H9 (cell line): ENCODE results near the gene CUL4B. TPM values are rescaled to one million over a fixed set of nuclear protein-coding genes. Genes with fewer than 3 reads are reported as not detected.

ENCODE experiments used
- DNase-seq: peaks from one replicate; pipeline ENCODE4 v3.0.0-alpha.2; 2017
- H2AFZ ChIP-seq: one replicate; pipeline ENCODE4 v1.6.1; 2013; ENCODE audit warnings: mild to moderate bottlenecking, low read length, control low read depth, moderate library complexity
- H2AK5ac ChIP-seq: 2 replicates; pipeline ENCODE4 v1.6.1; 2013; ENCODE audit warnings: low read length, control low read depth, mixed read lengths; ENCODE audit not compliant: insufficient read length
- H2BK120ac ChIP-seq: one replicate; pipeline ENCODE4 v1.6.1; 2013; ENCODE audit warnings: low read depth, mild to moderate bottlenecking, low read length, control low read depth, inconsistent platforms; ENCODE audit not compliant: poor library complexity, severe bottlenecking
- H2BK12ac ChIP-seq: 2 replicates; pipeline ENCODE4 v1.6.1; 2013; ENCODE audit warnings: low read length, control low read depth, mixed read lengths, low read depth; ENCODE audit not compliant: insufficient read length
- H2BK15ac ChIP-seq: 2 replicates; pipeline ENCODE4 v1.6.1; 2013; ENCODE audit warnings: low read depth, low read length, control low read depth
- H2BK20ac ChIP-seq: one replicate; pipeline ENCODE4 v1.6.1; 2013; ENCODE audit warnings: low read depth, mild to moderate bottlenecking, low read length, control low read depth, inconsistent platforms; ENCODE audit not compliant: poor library complexity, severe bottlenecking
- H2BK5ac ChIP-seq: 2 replicates; pipeline ENCODE4 v1.6.1; 2013; ENCODE audit warnings: low read length, control low read depth, mixed read lengths; ENCODE audit not compliant: insufficient read length
- H3K14ac ChIP-seq: 2 replicates; pipeline ENCODE4 v1.6.1; 2013; ENCODE audit warnings: low read length, control low read depth; ENCODE audit not compliant: insufficient read depth
- H3K18ac ChIP-seq: 2 replicates; pipeline ENCODE4 v1.6.1; 2013; ENCODE audit warnings: low read depth, mild to moderate bottlenecking, mixed read lengths, low read length, control low read depth; ENCODE audit not compliant: insufficient read length
- H3K23ac ChIP-seq: 2 replicates; pipeline ENCODE4 v1.6.1; 2013; ENCODE audit warnings: low read length, control low read depth, mixed read lengths, low read depth; ENCODE audit not compliant: insufficient read length
- H3K23me2 ChIP-seq: 2 replicates; pipeline ENCODE4 v1.6.1; 2013; ENCODE audit warnings: low read depth, mild to moderate bottlenecking, mixed read lengths, low read length, control low read depth; ENCODE audit not compliant: insufficient read length, poor library complexity, severe bottlenecking
- H3K27ac ChIP-seq: 2 replicates; pipeline ENCODE4 v1.5.1; 2013; ENCODE audit warnings: low read length, control low read depth, mixed read lengths, low read depth; ENCODE audit not compliant: insufficient read length
- H3K27me3 ChIP-seq: 2 replicates; pipeline ENCODE4 v1.6.1; 2013; ENCODE audit warnings: low read length, control low read depth, inconsistent platforms; ENCODE audit not compliant: insufficient read depth
- H3K4ac ChIP-seq: 2 replicates; pipeline ENCODE4 v1.6.1; 2013; ENCODE audit warnings: low read depth, mild to moderate bottlenecking, control low read depth, inconsistent platforms, low read length, moderate library complexity
- H3K4me1 ChIP-seq: 2 replicates; pipeline ENCODE4 v1.6.1; 2013; ENCODE audit warnings: low read length, control low read depth, inconsistent platforms; ENCODE audit not compliant: insufficient read depth
- H3K4me2 ChIP-seq: 2 replicates; pipeline ENCODE4 v1.6.1; 2013; ENCODE audit warnings: low read length, control low read depth, mixed read lengths; ENCODE audit not compliant: insufficient read length, insufficient read depth
- H3K56ac ChIP-seq: 2 replicates; pipeline ENCODE4 v1.6.1; 2013; ENCODE audit warnings: low read depth, mild to moderate bottlenecking, mixed read lengths, low read length, control low read depth; ENCODE audit not compliant: insufficient read length
- H3K79me1 ChIP-seq: 2 replicates; pipeline ENCODE4 v1.6.1; 2013; ENCODE audit warnings: low read depth, mild to moderate bottlenecking, moderate library complexity, low read length, control low read depth, inconsistent platforms; ENCODE audit not compliant: insufficient read depth, poor library complexity, severe bottlenecking
- H3K79me2 ChIP-seq: 2 replicates; pipeline ENCODE4 v1.6.1; 2013; ENCODE audit warnings: low read length, control low read depth, inconsistent platforms; ENCODE audit not compliant: insufficient read depth
- H3K9ac ChIP-seq: 2 replicates; pipeline ENCODE4 v1.6.1; 2013; ENCODE audit warnings: low read length, control low read depth, mixed read lengths; ENCODE audit not compliant: insufficient read length; ENCODE audit errors: extremely low read depth
- H3K9me3 ChIP-seq: one replicate; pipeline ENCODE4 v1.6.1; 2013; ENCODE audit warnings: low read depth, low read length, inconsistent platforms; ENCODE audit not compliant: control insufficient read depth
- H3T11ph ChIP-seq: one replicate; pipeline ENCODE4 v1.6.1; 2013; ENCODE audit warnings: mild to moderate bottlenecking, low read length, control low read depth, inconsistent platforms
- H4K20me1 ChIP-seq: one replicate; pipeline ENCODE4 v1.6.1; 2013; ENCODE audit not compliant: control insufficient read depth, insufficient read length, insufficient read depth
- H4K5ac ChIP-seq: 2 replicates; pipeline ENCODE4 v1.6.1; 2013; ENCODE audit warnings: low read depth, mild to moderate bottlenecking, mixed read lengths, low read length, control low read depth; ENCODE audit not compliant: insufficient read length
- H4K8ac ChIP-seq: replicated peaks from 2 replicates; pipeline ENCODE4 v1.6.1; 2013; ENCODE audit warnings: low read length, control low read depth, mixed read lengths, low read depth; ENCODE audit not compliant: insufficient read length
- H4K91ac ChIP-seq: 2 replicates; pipeline ENCODE4 v1.6.1; 2013; ENCODE audit warnings: low read depth, mild to moderate bottlenecking, moderate library complexity, mixed read lengths, low read length, control low read depth; ENCODE audit not compliant: insufficient read length
- H3K27ac Mint-ChIP-seq, 3 experiments: 2 replicates in 2 of 3; 3 replicates in 1 of 3; pipeline ENCODE4 v1.8.0; 2020 to 2021; ENCODE audit warnings: mixed read lengths in 3 of 3, mild to moderate bottlenecking in 1 of 3, moderate library complexity in 1 of 3
- H3K27me3 Mint-ChIP-seq: 2 replicates; pipeline ENCODE4 v1.8.0; 2021; ENCODE audit warnings: low read depth, mild to moderate bottlenecking, moderate library complexity, mixed read lengths
- H3K36me3 Mint-ChIP-seq, 3 experiments: 2 replicates in 2 of 3; 3 replicates in 1 of 3; pipeline ENCODE4 v1.8.0; 2020 to 2021; ENCODE audit warnings: low read depth in 3 of 3, mixed read lengths in 3 of 3; ENCODE audit not compliant: insufficient read depth in 1 of 3
- H3K4me1 Mint-ChIP-seq, 2 experiments: 2 replicates each; pipeline ENCODE4 v1.8.0; 2020; ENCODE audit warnings: mixed read lengths in 2 of 2
- H3K4me3 Mint-ChIP-seq, 2 experiments: 2 replicates in 1 of 2; 3 replicates in 1 of 2; pipeline ENCODE4 v1.8.0; 2020 to 2021; ENCODE audit warnings: mild to moderate bottlenecking in 2 of 2, mixed read lengths in 2 of 2, moderate library complexity in 1 of 2
- H3K9me3 Mint-ChIP-seq, 2 experiments: 2 replicates in 1 of 2; 3 replicates in 1 of 2; pipeline ENCODE4 v1.8.0; 2020; ENCODE audit warnings: mild to moderate bottlenecking in 2 of 2, mixed read lengths in 2 of 2, moderate library complexity in 1 of 2
- WGBS: extraction: QIAGEN DNeasy Blood & Tissue Kit; methylation state at CpG from one replicate; pipeline ENCODE4 v1.1.7; 2013; ENCODE audit warnings: missing lambda C conversion rate, low lambda C conversion rate, mixed read lengths; ENCODE audit not compliant: insufficient read length; ENCODE audit errors: extremely low coverage; 5-methylcytosine and 5-hydroxymethylcytosine counted together
- total RNA-seq: library from RNA; stranded (reverse); gene quantifications from 2 replicates; pipeline ENCODE4 v1.2.1, GENCODE V29; 2021
- TF ChIP-seq, protein P1 (sequence below): fragments of 200-600 bp; sonication (generic); conservative IDR thresholded peaks from 3 replicates; pipeline ENCODE4 v1.8.0; 2021; ENCODE audit warnings: antibody characterized with exemption, mild to moderate bottlenecking

The CUL4B gene
- total RNA-seq, 1 experiment from 2014 or later: 48.4 TPM

DNA sequence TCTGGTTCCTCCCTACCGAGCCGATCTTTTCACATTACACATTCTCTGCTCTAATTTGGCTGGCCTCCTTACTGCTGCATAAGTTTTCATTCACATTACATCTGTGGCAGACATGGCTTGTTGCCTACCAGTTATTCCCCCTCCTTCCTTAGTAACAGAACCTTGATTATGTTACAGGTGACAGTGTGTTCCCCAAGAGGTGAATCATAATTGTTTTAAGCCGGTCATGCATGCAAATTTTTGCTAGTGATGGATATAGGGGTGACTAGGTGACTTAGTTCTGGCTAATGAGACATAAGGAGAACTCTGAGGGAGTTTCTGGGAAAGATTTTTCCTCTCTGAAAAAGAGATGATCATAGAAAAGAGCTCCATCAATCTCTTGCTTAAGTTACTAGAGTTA, 83.3 kb downstream of the CUL4B start:
- no peak overlapping the region for H3K23ac ChIP-seq
- H2BK120ac ChIP-seq: no peak overlapping the region
- Mint-ChIP-seq H3K27ac (no peak overlapping the region), H3K36me3 (peaks cover 0 to 3% (median 0%) of the 10 kb centered on the region in 3 experiments; a peak in 2 of 7 replicates), H3K9me3 (peaks cover 59 to 75% of the 10 kb centered on the region in 2 experiments), H3K4me1 (no peaks in the 10 kb centered on the region), H3K27me3 (peaks cover 7% of the 10 kb centered on the region; the same call in 1 of the 2 replicates), H3K4me3 (no peak overlapping the region)
- no peak overlapping the region for H3K27ac ChIP-seq
- H3K56ac ChIP-seq: no peak overlapping the region
- H3K9me3 ChIP-seq: peaks cover 14% of the 10 kb centered on the region
- H3K18ac ChIP-seq: no peak overlapping the region
- no peak overlapping the region for H2AK5ac ChIP-seq
- no peak for DNase-seq
- no peak overlapping the region for H3K14ac ChIP-seq
- no peak overlapping the region for H2BK20ac ChIP-seq
- H3K79me1 ChIP-seq: no peaks in the 10 kb centered on the region
- no peak overlapping the region for H3K4me2 ChIP-seq
- H3T11ph ChIP-seq: no peak overlapping the region
- H3K79me2 ChIP-seq: no peaks in the 10 kb centered on the region
- no peaks in the 10 kb centered on the region for H3K27me3 ChIP-seq
- TF ChIP-seq, protein P1, sequence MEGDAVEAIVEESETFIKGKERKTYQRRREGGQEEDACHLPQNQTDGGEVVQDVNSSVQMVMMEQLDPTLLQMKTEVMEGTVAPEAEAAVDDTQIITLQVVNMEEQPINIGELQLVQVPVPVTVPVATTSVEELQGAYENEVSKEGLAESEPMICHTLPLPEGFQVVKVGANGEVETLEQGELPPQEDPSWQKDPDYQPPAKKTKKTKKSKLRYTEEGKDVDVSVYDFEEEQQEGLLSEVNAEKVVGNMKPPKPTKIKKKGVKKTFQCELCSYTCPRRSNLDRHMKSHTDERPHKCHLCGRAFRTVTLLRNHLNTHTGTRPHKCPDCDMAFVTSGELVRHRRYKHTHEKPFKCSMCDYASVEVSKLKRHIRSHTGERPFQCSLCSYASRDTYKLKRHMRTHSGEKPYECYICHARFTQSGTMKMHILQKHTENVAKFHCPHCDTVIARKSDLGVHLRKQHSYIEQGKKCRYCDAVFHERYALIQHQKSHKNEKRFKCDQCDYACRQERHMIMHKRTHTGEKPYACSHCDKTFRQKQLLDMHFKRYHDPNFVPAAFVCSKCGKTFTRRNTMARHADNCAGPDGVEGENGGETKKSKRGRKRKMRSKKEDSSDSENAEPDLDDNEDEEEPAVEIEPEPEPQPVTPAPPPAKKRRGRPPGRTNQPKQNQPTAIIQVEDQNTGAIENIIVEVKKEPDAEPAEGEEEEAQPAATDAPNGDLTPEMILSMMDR: no peak
- H3K4ac ChIP-seq: no peak overlapping the region
- H4K91ac ChIP-seq: no peak overlapping the region
- no peaks in the 10 kb centered on the region for H4K20me1 ChIP-seq
- no peaks in the 10 kb centered on the region for H3K4me1 ChIP-seq
- WGBS: no CpG with 5 or more reads among the region's 3 CpGs
- no peak overlapping the region for H3K9ac ChIP-seq
- no peak overlapping the region for H2BK5ac ChIP-seq
- no peak overlapping the region for H4K8ac ChIP-seq
- H3K23me2 ChIP-seq: no peaks in the 10 kb centered on the region
- H2AFZ ChIP-seq: no peak overlapping the region
- H4K5ac ChIP-seq: no peak overlapping the region
- H2BK15ac ChIP-seq: no peak overlapping the region
- H2BK12ac ChIP-seq: no peak overlapping the region
